Osteocyte (in vitro differentiated cells): ENCODE measurements around the gene KBTBD4. TPM values are rescaled to one million over a fixed set of nuclear protein-coding genes. Genes with fewer than 3 reads are reported as not detected.

Experiments
- DNase-seq: peaks from one replicate; pipeline ENCODE4 v3.0.0; 2021; ENCODE audit warnings: mixed read lengths; ENCODE audit not compliant: unreplicated experiment; ENCODE audit errors: extremely low spot score
- H3K27ac Mint-ChIP-seq: one replicate; pipeline ENCODE4 v1.8.0; 2021; ENCODE audit warnings: mild to moderate bottlenecking, mixed read lengths; ENCODE audit not compliant: unreplicated experiment
- H3K27me3 Mint-ChIP-seq: one replicate; pipeline ENCODE4 v1.8.0; 2021; ENCODE audit warnings: mixed read lengths; ENCODE audit not compliant: unreplicated experiment
- H3K36me3 Mint-ChIP-seq: one replicate; pipeline ENCODE4 v1.8.0; 2021; ENCODE audit warnings: mixed read lengths; ENCODE audit not compliant: unreplicated experiment
- H3K4me1 Mint-ChIP-seq: one replicate; pipeline ENCODE4 v1.8.0; 2021; ENCODE audit warnings: mixed read lengths; ENCODE audit not compliant: unreplicated experiment
- H3K4me3 Mint-ChIP-seq: one replicate; pipeline ENCODE4 v1.8.0; 2021; ENCODE audit warnings: mild to moderate bottlenecking, moderate library complexity, mixed read lengths; ENCODE audit not compliant: unreplicated experiment
- H3K9me3 Mint-ChIP-seq: one replicate; pipeline ENCODE4 v1.8.0; 2021; ENCODE audit warnings: mixed read lengths; ENCODE audit not compliant: unreplicated experiment
- total RNA-seq: library from RNA; stranded (reverse); gene quantifications from 2 replicates; pipeline ENCODE4 v1.2.1, GENCODE V29; 2021
- TF ChIP-seq, protein P1 (sequence below): fragments of 200-600 bp; sonication (generic); IDR thresholded peaks from 2 replicates; pipeline ENCODE4 v1.5.0; 2021; ENCODE audit warnings: antibody characterized with exemption, mild to moderate bottlenecking, moderate library complexity

Gene KBTBD4
- total RNA-seq, 1 donor from 2014 or later, result 19.7 TPM

DNA sequence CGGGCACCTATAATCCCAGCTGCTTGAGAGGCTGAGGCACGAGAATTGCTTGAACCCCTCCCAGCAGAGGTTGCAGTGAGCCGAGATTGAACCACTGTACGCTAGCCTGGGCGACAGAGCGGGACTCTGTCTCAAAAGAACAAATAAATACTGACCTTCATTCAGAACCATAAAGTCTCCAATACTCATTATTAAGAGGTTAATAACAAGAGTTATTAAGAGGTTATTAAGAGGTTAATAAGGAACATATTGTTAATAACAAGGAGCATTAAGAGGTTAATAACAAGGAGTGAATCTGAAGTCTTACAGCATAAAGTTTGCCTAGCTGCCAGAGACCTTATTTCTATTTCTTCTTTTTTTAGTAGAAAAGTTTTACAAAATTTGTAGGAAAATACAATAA is 33.5 kb downstream of the KBTBD4 start:
- Mint-ChIP-seq H3K4me3 (no peak overlapping the region), H3K36me3 (peaks cover 2% of the 10 kb centered on the region), H3K9me3 (no peaks in the 10 kb centered on the region), H3K4me1 (peaks cover 17% of the 10 kb centered on the region), H3K27me3 (no peaks in the 10 kb centered on the region), H3K27ac (no peak overlapping the region)
- TF ChIP-seq, protein P1, sequence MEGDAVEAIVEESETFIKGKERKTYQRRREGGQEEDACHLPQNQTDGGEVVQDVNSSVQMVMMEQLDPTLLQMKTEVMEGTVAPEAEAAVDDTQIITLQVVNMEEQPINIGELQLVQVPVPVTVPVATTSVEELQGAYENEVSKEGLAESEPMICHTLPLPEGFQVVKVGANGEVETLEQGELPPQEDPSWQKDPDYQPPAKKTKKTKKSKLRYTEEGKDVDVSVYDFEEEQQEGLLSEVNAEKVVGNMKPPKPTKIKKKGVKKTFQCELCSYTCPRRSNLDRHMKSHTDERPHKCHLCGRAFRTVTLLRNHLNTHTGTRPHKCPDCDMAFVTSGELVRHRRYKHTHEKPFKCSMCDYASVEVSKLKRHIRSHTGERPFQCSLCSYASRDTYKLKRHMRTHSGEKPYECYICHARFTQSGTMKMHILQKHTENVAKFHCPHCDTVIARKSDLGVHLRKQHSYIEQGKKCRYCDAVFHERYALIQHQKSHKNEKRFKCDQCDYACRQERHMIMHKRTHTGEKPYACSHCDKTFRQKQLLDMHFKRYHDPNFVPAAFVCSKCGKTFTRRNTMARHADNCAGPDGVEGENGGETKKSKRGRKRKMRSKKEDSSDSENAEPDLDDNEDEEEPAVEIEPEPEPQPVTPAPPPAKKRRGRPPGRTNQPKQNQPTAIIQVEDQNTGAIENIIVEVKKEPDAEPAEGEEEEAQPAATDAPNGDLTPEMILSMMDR, result no peak
- no peak for DNase-seq

DNA sequence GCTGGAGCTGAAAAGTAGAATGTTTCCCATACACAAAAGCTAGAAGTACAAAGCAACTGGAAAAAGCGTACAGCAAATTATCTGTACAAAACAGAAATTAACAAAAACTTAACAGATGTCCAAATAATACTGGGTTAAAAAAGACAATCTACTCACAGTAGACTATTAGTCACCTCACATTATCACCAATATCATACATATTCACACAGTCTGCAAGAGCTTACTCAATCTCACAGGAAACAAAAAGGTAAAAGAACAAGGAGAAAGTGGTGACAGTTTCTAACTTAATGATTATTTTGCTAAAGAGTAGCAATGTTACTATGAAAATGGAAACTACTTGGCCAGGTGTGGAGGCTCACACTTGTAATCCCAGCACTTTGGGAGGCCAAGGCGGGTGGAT is 37.7 kb downstream of the KBTBD4 start:
- no peak for DNase-seq
- H3K4me3 Mint-ChIP-seq, result no peak overlapping the region
- peak overlapping the region; percentile 79 for H3K27ac Mint-ChIP-seq
- no peaks in the 10 kb centered on the region for H3K9me3 Mint-ChIP-seq
- H3K36me3 Mint-ChIP-seq, result no peaks in the 10 kb centered on the region
- peaks cover 33% of the 10 kb centered on the region for H3K4me1 Mint-ChIP-seq
- TF ChIP-seq, protein P1, result no peak
- no peaks in the 10 kb centered on the region for H3K27me3 Mint-ChIP-seq

DNA sequence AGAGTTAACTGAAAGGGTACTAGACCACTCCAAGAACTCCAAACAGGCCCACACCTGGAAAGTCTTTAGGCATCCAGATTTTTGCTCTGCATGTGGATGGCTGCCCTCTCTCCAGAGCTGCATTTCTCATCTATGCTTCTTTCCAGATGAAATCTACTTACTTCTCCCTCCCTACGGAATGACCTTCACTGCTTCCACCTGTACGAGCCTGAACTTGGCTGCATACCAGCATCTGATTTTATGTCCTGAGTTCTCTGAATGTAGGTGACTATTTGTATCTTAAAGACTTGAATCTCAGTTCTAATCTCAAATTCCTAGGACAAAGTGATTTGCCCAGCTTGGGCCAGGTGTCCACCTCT is 39.1 kb downstream of the KBTBD4 start:
- no peak overlapping the region for H3K4me3 Mint-ChIP-seq
- TF ChIP-seq, protein P1, result no peak
- peaks cover 2% of the 10 kb centered on the region for H3K36me3 Mint-ChIP-seq
- H3K27ac Mint-ChIP-seq, result peak overlapping the region; percentile 79
- no peaks in the 10 kb centered on the region for H3K27me3 Mint-ChIP-seq
- no peaks in the 10 kb centered on the region for H3K9me3 Mint-ChIP-seq
- DNase-seq, result no peak
- H3K4me1 Mint-ChIP-seq, result peaks cover 38% of the 10 kb centered on the region

DNA sequence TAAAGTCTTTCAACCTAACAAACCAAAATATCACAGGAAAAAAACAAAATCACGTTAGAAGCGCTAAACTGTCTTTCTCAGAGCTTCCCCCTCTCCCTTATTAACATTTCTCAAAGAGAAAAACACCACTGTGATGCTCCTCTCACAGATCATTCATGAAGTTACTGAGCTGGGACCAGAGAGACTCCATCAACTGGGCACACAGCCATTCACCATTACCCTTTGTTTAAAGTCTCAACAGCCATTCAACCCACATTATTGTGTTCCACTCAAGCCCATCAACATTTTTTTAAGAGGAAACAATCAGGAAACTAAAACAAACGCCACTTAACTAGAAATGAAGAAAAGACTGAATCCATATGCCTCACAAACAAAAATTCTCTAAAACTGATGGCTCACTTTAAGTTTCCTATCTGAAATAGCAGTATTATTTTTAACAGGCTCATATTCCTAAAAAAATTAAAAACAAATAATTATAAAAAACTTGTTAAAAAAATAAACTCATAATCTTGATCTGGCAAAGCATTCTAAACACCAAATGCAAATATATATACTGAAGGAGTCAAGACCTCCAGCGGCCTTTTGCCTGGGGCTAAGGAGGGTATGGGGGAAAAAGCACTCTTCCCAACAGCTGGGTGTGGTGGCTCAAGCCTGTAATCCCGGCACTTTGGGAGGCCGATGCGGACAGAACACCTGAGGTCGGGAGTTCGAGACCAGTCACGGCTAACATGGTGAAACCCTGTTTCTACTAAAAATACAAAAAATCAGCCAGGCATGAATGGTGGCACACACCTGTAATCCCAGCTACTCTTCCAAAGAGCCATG is 39.8 kb downstream of the KBTBD4 start:
- peaks cover 42% of the 10 kb centered on the region for H3K4me1 Mint-ChIP-seq
- peaks cover 2% of the 10 kb centered on the region for H3K36me3 Mint-ChIP-seq
- no peak for DNase-seq
- no peak overlapping the region for H3K4me3 Mint-ChIP-seq
- no peaks in the 10 kb centered on the region for H3K27me3 Mint-ChIP-seq
- TF ChIP-seq, protein P1, result no peak
- H3K9me3 Mint-ChIP-seq, result no peaks in the 10 kb centered on the region
- H3K27ac Mint-ChIP-seq, result peak overlapping the region; percentile 25

DNA sequence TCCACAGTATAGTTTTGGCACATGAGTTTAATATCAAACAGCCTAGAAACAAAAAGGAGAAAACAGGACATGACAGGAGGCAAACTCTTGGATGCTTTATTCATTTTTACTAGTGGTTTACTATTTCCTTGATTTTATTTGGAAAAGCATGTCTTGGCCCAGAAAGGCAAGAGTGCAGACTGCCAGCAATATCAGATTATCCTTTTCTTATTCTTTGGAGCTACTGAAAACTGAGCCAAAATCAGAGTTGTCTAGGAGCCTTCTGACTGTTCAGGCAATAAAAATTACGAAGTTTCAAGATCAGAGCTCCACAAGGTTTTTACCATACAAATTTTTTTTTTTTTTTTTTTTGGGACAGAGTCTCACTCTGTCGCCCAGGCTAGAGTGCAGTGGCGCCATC is 41.9 kb downstream of the KBTBD4 start:
- Mint-ChIP-seq H3K36me3 (peaks cover 2% of the 10 kb centered on the region), H3K4me1 (peaks cover 61% of the 10 kb centered on the region), H3K4me3 (no peak overlapping the region), H3K27ac (no peak overlapping the region), H3K9me3 (no peaks in the 10 kb centered on the region), H3K27me3 (no peaks in the 10 kb centered on the region)
- no peak for DNase-seq
- TF ChIP-seq, protein P1, result no peak
